ENCODE data around the gene PTPN9. TPM values are rescaled to one million over a fixed set of nuclear protein-coding genes. Genes with fewer than 3 reads are reported as not detected.

The PTPN9 gene
- total RNA-seq, 1 experiment from 2014 or later: 15.7 TPM

DNA sequence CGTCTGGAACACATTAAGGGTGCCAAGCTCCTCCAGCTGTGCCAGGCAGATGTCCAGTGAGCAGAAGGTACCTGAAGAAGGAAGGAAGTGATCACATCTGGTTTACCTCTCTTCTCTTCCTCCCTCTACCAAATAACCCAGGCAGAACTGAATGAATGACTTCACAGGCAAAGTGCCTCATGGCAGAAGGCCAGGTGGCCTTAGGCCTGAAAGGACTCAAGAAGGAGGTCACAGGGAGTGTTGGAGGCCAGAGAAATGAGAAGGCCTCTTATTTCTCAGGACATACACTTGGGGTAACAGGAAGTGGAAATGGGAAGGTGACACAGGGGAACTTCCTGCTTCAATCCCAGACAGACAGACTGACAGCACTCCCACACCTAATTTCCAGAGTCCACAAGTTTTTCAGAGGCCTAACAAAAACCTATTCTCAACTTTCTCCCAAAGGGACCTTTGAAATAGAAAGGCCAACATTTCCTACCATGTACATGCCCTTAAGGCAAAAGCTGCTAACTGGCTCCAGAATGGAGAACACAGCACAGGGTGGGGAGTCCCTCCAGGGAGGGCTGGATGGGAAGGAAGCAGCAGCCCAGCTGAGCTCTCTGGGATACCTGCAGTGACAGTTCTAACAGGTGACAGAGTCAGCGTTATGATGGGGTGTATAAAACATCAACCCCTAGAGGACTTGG is 110.1 kb downstream of the PTPN9 start:
- Histone ChIP-seq H3F3A (ENCODE audit: low read length, unreplicated experiment) (no peaks in the 10 kb centered on the region), H3K9ac (ENCODE audit: low read length) (no peak overlapping the region), H3K36me3 (ENCODE audit: low read depth, low read length) (peaks cover 3% of the 10 kb centered on the region), H4K20me1 (ENCODE audit: low read length) (no peaks in the 10 kb centered on the region), H3K9me3 (ENCODE audit: low read length) (no peaks in the 10 kb centered on the region), H3K4me2 (ENCODE audit: low read length) (no peak overlapping the region), H3K4me3 (ENCODE audit: low read length) (no peak overlapping the region), H3K79me2 (ENCODE audit: low read length) (no peaks in the 10 kb centered on the region), H3K27me3 (ENCODE audit: low read length) (no peaks in the 10 kb centered on the region), H3K27ac (ENCODE audit: low read length) (no peak overlapping the region), H3K9me2 (replicated peaks; ENCODE audit: low read length) (no peaks in the 10 kb centered on the region), H3K4me1 (ENCODE audit: insufficient read depth, low read length) (no peaks in the 10 kb centered on the region), H2AFZ (ENCODE audit: low read length) (no peak overlapping the region)
- CTCF ChIA-PET: no interaction called here
- POLR2A ChIA-PET (ENCODE audit: unreplicated experiment): interaction anchor here (0.6 kb wide), 1 partner anchor 15 kb away, joined by 3 read pairs; no protein-coding TSS in a partner anchor
- BruUV-seq (replicated peaks): no TSS peak
- no peak for TF ChIP-seq EZH2 (IDR thresholded peaks at IDR 0.05; ENCODE audit: low read length, unreplicated experiment)
- ATAC-seq: no peak
- intact Hi-C loops (cut with micrococcal nuclease): no loop called here
- no peak for DNase-seq

DNA sequence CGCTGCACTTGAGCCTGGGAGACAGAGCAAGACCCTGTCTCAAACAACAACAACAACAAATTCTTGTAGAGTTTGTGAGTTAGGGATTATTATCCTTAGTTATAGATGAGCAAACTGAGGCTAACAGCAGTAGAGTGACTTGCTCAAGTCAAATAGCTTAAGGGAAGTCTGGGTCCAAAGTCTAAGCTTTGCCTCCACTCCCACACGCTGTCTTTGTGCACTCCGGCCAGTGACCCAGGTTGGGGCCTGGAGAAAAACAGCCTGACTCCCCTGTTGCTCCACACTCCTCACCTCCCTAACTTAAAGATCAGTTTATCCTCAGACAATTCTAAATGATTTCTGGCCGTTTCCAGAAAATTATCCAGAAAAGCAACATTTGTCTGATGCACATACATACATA is 118.5 kb downstream of the PTPN9 start:
- Histone ChIP-seq H2AFZ (ENCODE audit: low read length) (no peak overlapping the region), H3K4me3 (ENCODE audit: low read length) (no peak overlapping the region), H3K27ac (ENCODE audit: low read length) (no peak overlapping the region), H3K36me3 (ENCODE audit: low read depth, low read length) (no peaks in the 10 kb centered on the region), H3K9me3 (ENCODE audit: low read length) (no peaks in the 10 kb centered on the region), H3K4me1 (ENCODE audit: insufficient read depth, low read length) (peaks cover 9% of the 10 kb centered on the region; the same call in 1 of the 2 replicates), H3F3A (ENCODE audit: low read length, unreplicated experiment) (no peaks in the 10 kb centered on the region), H3K9me2 (replicated peaks; ENCODE audit: low read length) (no peaks in the 10 kb centered on the region), H3K4me2 (ENCODE audit: low read length) (no peak overlapping the region), H3K27me3 (ENCODE audit: low read length) (no peaks in the 10 kb centered on the region), H4K20me1 (ENCODE audit: low read length) (no peaks in the 10 kb centered on the region), H3K9ac (ENCODE audit: low read length) (no peak overlapping the region), H3K79me2 (ENCODE audit: low read length) (no peaks in the 10 kb centered on the region)
- ChIA-PET POLR2A (ENCODE audit: unreplicated experiment) (no interaction called here), CTCF (no interaction called here)
- ATAC-seq (no peak), DNase-seq (no peak)
- intact Hi-C loops (cut with micrococcal nuclease): no loop called here
- BruUV-seq (replicated peaks): no TSS peak
- TF ChIP-seq EZH2phosphoT487 (IDR thresholded peaks at IDR 0.05; ENCODE audit: borderline replicate concordance, low read length): no peak
- TF ChIP-seq, protein P1, sequence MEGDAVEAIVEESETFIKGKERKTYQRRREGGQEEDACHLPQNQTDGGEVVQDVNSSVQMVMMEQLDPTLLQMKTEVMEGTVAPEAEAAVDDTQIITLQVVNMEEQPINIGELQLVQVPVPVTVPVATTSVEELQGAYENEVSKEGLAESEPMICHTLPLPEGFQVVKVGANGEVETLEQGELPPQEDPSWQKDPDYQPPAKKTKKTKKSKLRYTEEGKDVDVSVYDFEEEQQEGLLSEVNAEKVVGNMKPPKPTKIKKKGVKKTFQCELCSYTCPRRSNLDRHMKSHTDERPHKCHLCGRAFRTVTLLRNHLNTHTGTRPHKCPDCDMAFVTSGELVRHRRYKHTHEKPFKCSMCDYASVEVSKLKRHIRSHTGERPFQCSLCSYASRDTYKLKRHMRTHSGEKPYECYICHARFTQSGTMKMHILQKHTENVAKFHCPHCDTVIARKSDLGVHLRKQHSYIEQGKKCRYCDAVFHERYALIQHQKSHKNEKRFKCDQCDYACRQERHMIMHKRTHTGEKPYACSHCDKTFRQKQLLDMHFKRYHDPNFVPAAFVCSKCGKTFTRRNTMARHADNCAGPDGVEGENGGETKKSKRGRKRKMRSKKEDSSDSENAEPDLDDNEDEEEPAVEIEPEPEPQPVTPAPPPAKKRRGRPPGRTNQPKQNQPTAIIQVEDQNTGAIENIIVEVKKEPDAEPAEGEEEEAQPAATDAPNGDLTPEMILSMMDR (conservative IDR thresholded peaks at IDR 0.05; ENCODE audit: low read depth, low read length): no peak
- no peak for TF ChIP-seq EZH2 (IDR thresholded peaks at IDR 0.05; ENCODE audit: low read length, unreplicated experiment)

DNA sequence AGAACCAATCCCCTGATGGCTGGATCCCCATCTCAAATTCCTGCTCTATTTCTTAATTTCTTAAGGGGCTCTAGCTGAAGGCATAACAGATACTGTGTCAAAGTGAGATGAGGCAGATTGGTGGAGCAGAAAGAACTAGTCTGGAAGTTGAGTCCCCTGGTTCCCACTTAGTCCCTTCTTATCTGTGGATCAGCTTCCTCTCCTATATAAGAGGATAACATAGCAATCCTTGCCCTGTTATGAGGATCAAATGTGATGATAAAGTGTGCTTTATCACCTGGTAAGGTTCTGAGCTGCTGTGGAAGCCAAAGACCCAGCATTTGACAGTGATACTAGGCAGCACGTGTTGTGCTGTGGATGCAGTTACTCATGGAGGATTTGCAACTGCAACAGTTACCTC is 119.5 kb downstream of the PTPN9 start:
- Histone ChIP-seq H4K20me1 (ENCODE audit: low read length) (no peaks in the 10 kb centered on the region), H3K4me2 (ENCODE audit: low read length) (no peak overlapping the region), H3K27me3 (ENCODE audit: low read length) (no peaks in the 10 kb centered on the region), H3K27ac (ENCODE audit: low read length) (no peak overlapping the region), H3K9ac (ENCODE audit: low read length) (no peak overlapping the region), H3K36me3 (ENCODE audit: low read depth, low read length) (no peaks in the 10 kb centered on the region), H3K4me3 (ENCODE audit: low read length) (no peak overlapping the region), H3F3A (ENCODE audit: low read length, unreplicated experiment) (no peaks in the 10 kb centered on the region), H3K9me3 (ENCODE audit: low read length) (no peaks in the 10 kb centered on the region), H2AFZ (ENCODE audit: low read length) (no peak overlapping the region), H3K79me2 (ENCODE audit: low read length) (peaks cover 6% of the 10 kb centered on the region), H3K4me1 (ENCODE audit: insufficient read depth, low read length) (peaks cover 9% of the 10 kb centered on the region; the same call in 1 of the 2 replicates), H3K9me2 (replicated peaks; ENCODE audit: low read length) (no peaks in the 10 kb centered on the region)
- no peak for DNase-seq
- BruUV-seq (replicated peaks): no TSS peak
- ATAC-seq: no peak
- ChIA-PET CTCF (no interaction called here), POLR2A (ENCODE audit: unreplicated experiment) (no interaction called here)
- TF ChIP-seq EZH2 (IDR thresholded peaks at IDR 0.05; ENCODE audit: low read length, unreplicated experiment): no peak
- TF ChIP-seq, protein P1 (conservative IDR thresholded peaks at IDR 0.05; ENCODE audit: low read depth, low read length): no peak
- no peak for TF ChIP-seq EZH2phosphoT487 (IDR thresholded peaks at IDR 0.05; ENCODE audit: borderline replicate concordance, low read length)
- intact Hi-C loops (cut with micrococcal nuclease): no loop called here

Measured in PC-3 (cell line).